IMR-90 (cell line): Measurements from ENCODE around the gene DSCAML1. TPM values are rescaled to one million over a fixed set of nuclear protein-coding genes. Genes with fewer than 3 reads are reported as not detected.

Experiments used
- ATAC-seq: fragments of 200-7000 bp; cut with Tn5 transposase; 2 replicates; pipeline ENCODE4 v1.9.1; 2020; ENCODE audit warnings: low read depth, mild to moderate bottlenecking, moderate library complexity
- BruUV-seq: library from RNA; stranded (reverse); fragments of 400-500 nt; replicated peaks from 2 replicates; lab custom pipeline; 2021; lab: Mats Ljungman, UMichigan
- CTCF ChIA-PET: fragments of 300-600 bp; formaldehyde crosslinking; extraction: SDS; loops from one replicate; lab custom pipeline; 2021; ENCODE audit warnings: antibody characterized with exemption; lab: Yijun Ruan, JAX
- POLR2A ChIA-PET: fragments of 300-600 bp; sonication (Branson Sonifier 250); formaldehyde crosslinking; loops from one replicate; lab custom pipeline; 2022; ENCODE audit warnings: antibody characterized with exemption; ENCODE audit not compliant: unreplicated experiment; lab: Charles Lee
- DNase-seq: peaks from one replicate; pipeline ENCODE4 v3.0.0; 2013
- H2AFZ ChIP-seq: replicated peaks from 2 replicates; pipeline ENCODE3; 2013; ENCODE audit warnings: low read length, mild to moderate bottlenecking; ENCODE audit not compliant: poor library complexity
- H2AK5ac ChIP-seq: 2 replicates; pipeline ENCODE4 v1.6.1; 2013; ENCODE audit warnings: low read depth, low read length, inconsistent platforms
- H2AK9ac ChIP-seq: replicated peaks from 2 replicates; pipeline ENCODE3; 2013; ENCODE audit warnings: mild to moderate bottlenecking, low read depth, low read length, moderate library complexity; ENCODE audit not compliant: poor library complexity
- H2BK120ac ChIP-seq: 2 replicates; pipeline ENCODE4 v1.6.1; 2013; ENCODE audit warnings: low read depth, low read length, inconsistent platforms
- H2BK15ac ChIP-seq: 3 replicates; pipeline ENCODE4 v1.6.1; 2013; ENCODE audit warnings: low read depth, low read length, inconsistent platforms
- H2BK20ac ChIP-seq: 2 replicates; pipeline ENCODE4 v1.6.1; 2013; ENCODE audit warnings: low read depth, mild to moderate bottlenecking, inconsistent platforms, low read length, moderate library complexity
- H2BK5ac ChIP-seq: 2 replicates; pipeline ENCODE4 v1.6.1; 2013; ENCODE audit warnings: mild to moderate bottlenecking, low read depth, low read length, inconsistent platforms; ENCODE audit not compliant: poor library complexity, severe bottlenecking
- H3K14ac ChIP-seq: replicated peaks from 2 replicates; pipeline ENCODE4 v1.6.1; 2013; ENCODE audit warnings: low read depth, low read length, inconsistent platforms
- H3K18ac ChIP-seq: 2 replicates; pipeline ENCODE4 v1.6.1; 2013; ENCODE audit warnings: low read depth, low read length, control low read depth
- H3K23ac ChIP-seq: 2 replicates; pipeline ENCODE4 v1.6.1; 2013; ENCODE audit warnings: low read depth, low read length, inconsistent platforms
- H3K27ac ChIP-seq: 2 replicates; pipeline ENCODE4 v1.5.1; 2013; ENCODE audit warnings: mild to moderate bottlenecking, control low read depth, low read length; ENCODE audit not compliant: insufficient read depth
- H3K27me3 ChIP-seq: 2 replicates; pipeline ENCODE4 v1.6.1; 2013; ENCODE audit warnings: low read length; ENCODE audit not compliant: control insufficient read depth, insufficient read depth
- H3K36me3 ChIP-seq: 2 replicates; pipeline ENCODE4 v1.6.1; 2013; ENCODE audit warnings: low read length, mixed read lengths; ENCODE audit not compliant: control insufficient read depth, insufficient read depth
- H3K4ac ChIP-seq: 2 replicates; pipeline ENCODE4 v1.6.1; 2013; ENCODE audit warnings: low read depth, low read length, inconsistent platforms
- H3K4me1 ChIP-seq: 2 replicates; pipeline ENCODE4 v1.6.1; 2013; ENCODE audit warnings: low read length, mixed read lengths; ENCODE audit not compliant: control insufficient read depth, insufficient read depth
- H3K4me2 ChIP-seq: 2 replicates; pipeline ENCODE4 v1.6.1; 2013; ENCODE audit warnings: low read depth, mild to moderate bottlenecking, control low read depth, low read length, moderate library complexity
- H3K4me3 ChIP-seq: 2 replicates; pipeline ENCODE4 v1.5.1; 2013; ENCODE audit warnings: low read depth, mild to moderate bottlenecking, control low read depth, low read length, moderate library complexity; ENCODE audit not compliant: insufficient read depth
- H3K56ac ChIP-seq: 2 replicates; pipeline ENCODE4 v1.6.1; 2013; ENCODE audit warnings: low read length, inconsistent platforms; ENCODE audit not compliant: insufficient read depth; ENCODE audit errors: extremely low read depth
- H3K79me1 ChIP-seq, 2 experiments: 2 replicates each; pipeline ENCODE4 v1.6.1; 2013; ENCODE audit warnings: low read length in 2 of 2, inconsistent platforms in 1 of 2, low read depth in 1 of 2
- H3K9ac ChIP-seq: 2 replicates; pipeline ENCODE4 v1.6.1; 2013; ENCODE audit warnings: low read depth, low read length, control low read depth
- H3K9me1 ChIP-seq: 2 replicates; pipeline ENCODE4 v1.6.1; 2013; ENCODE audit warnings: low read length, inconsistent platforms; ENCODE audit not compliant: insufficient read depth
- H3K9me3 ChIP-seq: 2 replicates; pipeline ENCODE4 v1.6.1; 2013; ENCODE audit warnings: low read length; ENCODE audit not compliant: control insufficient read depth, insufficient read depth
- H4K20me1 ChIP-seq: 2 replicates; pipeline ENCODE4 v1.6.1; 2013; ENCODE audit warnings: low read length, inconsistent platforms; ENCODE audit not compliant: insufficient read depth
- H4K5ac ChIP-seq: 2 replicates; pipeline ENCODE4 v1.6.1; 2013; ENCODE audit warnings: mild to moderate bottlenecking, low read depth, low read length, control low read depth
- H4K8ac ChIP-seq, 2 experiments: 2 replicates each; pipeline ENCODE4 v1.6.1; 2013; ENCODE audit warnings: low read depth in 2 of 2, low read length in 2 of 2, control low read depth in 1 of 2, inconsistent platforms in 1 of 2
- H4K91ac ChIP-seq: 2 replicates; pipeline ENCODE4 v1.6.1; 2013; ENCODE audit warnings: low read depth, low read length, inconsistent platforms; ENCODE audit not compliant: insufficient read depth
- FOS ChIP-seq: fragments of 150-350 bp; IDR thresholded peaks from 2 replicates; pipeline ENCODE4 v1.6.1; 2016; ENCODE audit warnings: low read depth, low read length
- MAZ ChIP-seq: IDR thresholded peaks from 2 replicates; pipeline ENCODE4 v1.6.1; 2012; ENCODE audit warnings: low read depth, mild to moderate bottlenecking, low read length, improper control_type of control experiment, moderate library complexity, borderline replicate concordance
- POLR2A ChIP-seq: IDR thresholded peaks from 2 replicates; pipeline ENCODE4 v1.6.1; 2012; ENCODE audit warnings: mild to moderate bottlenecking, low read depth, low read length
- RCOR1 ChIP-seq: IDR thresholded peaks from 2 replicates; pipeline ENCODE4 v1.6.1; 2012; ENCODE audit warnings: mild to moderate bottlenecking, low read length, improper control_type of control experiment; ENCODE audit not compliant: insufficient replicate concordance
- WGBS, 2 experiments: methylation state at CpG; one replicate each; pipeline versions ENCODE4 v1.1.5 to v1.1.7; 2013; ENCODE audit warnings: missing lambda C conversion rate in 2 of 2; ENCODE audit not compliant: insufficient read length in 1 of 2; ENCODE audit errors: extremely low coverage in 2 of 2; 5-methylcytosine and 5-hydroxymethylcytosine counted together
- dilution Hi-C: fragments of 300-500 bp; cut with HindIII; formaldehyde crosslinking; loops from one replicate; pipeline ENCODE4 v1.14.3; 2018; ENCODE audit warnings: low sequenced_read_pairs; ENCODE audit not compliant: unreplicated experiment
- in situ Hi-C: fragments of 300-500 bp; cut with MboI; formaldehyde crosslinking; loops from 3 replicates; pipeline ENCODE4 v1.14.3; 2019; ENCODE audit warnings: low sequenced_read_pairs, inconsistent platforms, mixed read lengths
- intact Hi-C: fragments of 100-400 bp; cut with micrococcal nuclease; formaldehyde crosslinking; loops from 2 replicates; pipeline ENCODE4 v1.10.0; 2022
- polyA plus RNA-seq, 3 experiments: library from polyadenylated mRNA; depleted of rRNA; stranded (reverse); fragments of >200 nt; gene quantifications; 2 replicates each; pipeline ENCODE4 v1.2.3, GENCODE V29; 2012; ENCODE audit warnings: low replicate concordance in 1 of 3
- total RNA-seq: library from RNA; depleted of rRNA; stranded (reverse); fragments of >200 nt; gene quantifications from 2 replicates; pipeline ENCODE4 v1.2.3, GENCODE V29; 2012

DSCAML1 gene
- total and polyA plus RNA-seq, 2 of the 4 experiments (the other 2 are of a cell fraction): not detected

GRCh38 chr11:117484156-117484555 is 312.9 kb downstream of the DSCAML1 start:
- H3K79me1 ChIP-seq: no peaks in the 10 kb centered on the region
- H3K4ac ChIP-seq: no peak overlapping the region
- H3K9me1 ChIP-seq: no peaks in the 10 kb centered on the region
- H4K8ac ChIP-seq: no peak overlapping the region
- no peak overlapping the region for H2AFZ ChIP-seq
- ATAC-seq (no peak; the same call in 1 of the 2 replicates), DNase-seq (no peak)
- no CpG with 5 or more reads among the region's 9 CpGs for WGBS, 2 experiments
- dilution Hi-C loops (no loop called here), intact Hi-C loops (no loop called here), in situ Hi-C loops (no loop called here)
- no peak overlapping the region for H4K5ac ChIP-seq
- H3K18ac ChIP-seq: no peak overlapping the region
- H3K23ac ChIP-seq: no peak overlapping the region
- no peak overlapping the region for H4K91ac ChIP-seq
- peaks cover 20% of the 10 kb centered on the region for H3K27me3 ChIP-seq
- no TSS peak for BruUV-seq
- no peak overlapping the region for H3K9ac ChIP-seq
- POLR2A ChIA-PET: no interaction called here
- no peak overlapping the region for H3K27ac ChIP-seq
- H2BK15ac ChIP-seq: no peak overlapping the region
- no peak overlapping the region for H3K4me2 ChIP-seq
- H2AK9ac ChIP-seq: no peak overlapping the region
- H2BK5ac ChIP-seq: no peak overlapping the region
- no peak overlapping the region for H2BK120ac ChIP-seq
- no peaks in the 10 kb centered on the region for H3K36me3 ChIP-seq
- no peak overlapping the region for H2AK5ac ChIP-seq
- no peaks in the 10 kb centered on the region for H4K20me1 ChIP-seq
- no peaks in the 10 kb centered on the region for H3K4me1 ChIP-seq
- H3K56ac ChIP-seq: no peak overlapping the region
- TF ChIP-seq POLR2A (no peak), FOS (no peak), MAZ (no peak), RCOR1 (no peak)
- H3K14ac ChIP-seq: no peak overlapping the region
- CTCF ChIA-PET: no interaction called here
- no peak overlapping the region for H3K4me3 ChIP-seq
- H2BK20ac ChIP-seq: no peak overlapping the region
- no peaks in the 10 kb centered on the region for H3K9me3 ChIP-seq
